Measurements from ENCODE around the gene EXOSC10.

GRCh38 chr1:11126569-11126968, 26.9 kb upstream of the EXOSC10 start:
- TF ChIP-seq EZH2 (conservative IDR thresholded peaks at IDR 0.05; ENCODE audit: low read depth, low read length) (no peak), MAX (IDR thresholded peaks at IDR 0.05) (no peak), ARNT (IDR thresholded peaks at IDR 0.05) (no peak)

Measured in HepG2 (cell line).